GM21717 (cell line): ENCODE data around the gene CUEDC1.
"Not testable (repeated sequence)": the region's sequence is repeated elsewhere in the genome, so short reads cannot be mapped to it uniquely, and the experiment has no call there.

Experiments used
- ATAC-seq: cut with Tn5 transposase; IDR thresholded peaks from one replicate; pipeline ENCODE4 v1.9.1; 2021; ENCODE audit warnings: mild to moderate bottlenecking, moderate library complexity; ENCODE audit not compliant: unreplicated experiment

CUEDC1 gene

GRCh38 chr17:57941384-57942370, 13.5 kb downstream of the CUEDC1 start:
- ATAC-seq, result no peak

DNA sequence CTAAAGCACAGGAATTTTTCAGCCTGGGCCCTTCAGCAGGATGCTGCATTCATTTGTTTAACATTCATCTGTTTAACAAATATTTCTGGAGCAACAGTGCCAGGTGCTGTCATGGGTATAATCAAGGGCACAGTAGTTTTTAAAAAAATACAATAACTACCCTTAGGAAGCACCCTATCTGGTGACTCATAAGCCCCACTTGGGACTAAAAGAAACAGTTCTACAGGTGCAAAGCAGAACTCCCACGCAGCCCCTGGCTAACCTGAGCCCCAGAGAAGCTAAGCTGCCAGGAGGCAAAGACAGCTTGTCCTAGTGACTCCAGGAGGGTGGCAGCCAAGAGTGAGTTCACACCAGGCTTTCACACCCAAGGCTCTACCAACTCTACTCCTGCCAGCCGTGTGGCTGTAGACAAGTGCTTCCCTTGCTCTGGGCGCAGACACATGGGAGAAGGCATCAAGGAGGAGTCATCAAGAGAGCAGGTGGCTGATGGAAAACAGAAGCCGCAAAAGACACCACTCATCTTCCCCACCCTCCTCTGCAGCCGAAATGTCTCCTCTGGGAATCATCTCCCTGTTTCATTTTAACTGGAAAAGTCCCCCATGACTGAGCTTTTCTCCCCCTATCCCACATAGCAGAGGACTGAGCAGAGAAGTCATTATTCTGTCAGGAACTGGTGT, 14.4 kb downstream of the CUEDC1 start:
- no peak for ATAC-seq

- ATAC-seq, result no peak
Observed at GRCh38 chr17:57940231-57940630, 15.0 kb downstream of the CUEDC1 start.

- peak; percentile 60 for ATAC-seq
Observed at GRCh38 chr17:57939797-57940196, 15.4 kb downstream of the CUEDC1 start.

- ATAC-seq, result no peak
Observed at GRCh38 chr17:57938061-57938502, 17.1 kb downstream of the CUEDC1 start.

GRCh38 chr17:57937492-57937891, 17.7 kb downstream of the CUEDC1 start:
- ATAC-seq, result no peak

GRCh38 chr17:57935833-57936807, 19.1 kb downstream of the CUEDC1 start:
- no peak for ATAC-seq

DNA sequence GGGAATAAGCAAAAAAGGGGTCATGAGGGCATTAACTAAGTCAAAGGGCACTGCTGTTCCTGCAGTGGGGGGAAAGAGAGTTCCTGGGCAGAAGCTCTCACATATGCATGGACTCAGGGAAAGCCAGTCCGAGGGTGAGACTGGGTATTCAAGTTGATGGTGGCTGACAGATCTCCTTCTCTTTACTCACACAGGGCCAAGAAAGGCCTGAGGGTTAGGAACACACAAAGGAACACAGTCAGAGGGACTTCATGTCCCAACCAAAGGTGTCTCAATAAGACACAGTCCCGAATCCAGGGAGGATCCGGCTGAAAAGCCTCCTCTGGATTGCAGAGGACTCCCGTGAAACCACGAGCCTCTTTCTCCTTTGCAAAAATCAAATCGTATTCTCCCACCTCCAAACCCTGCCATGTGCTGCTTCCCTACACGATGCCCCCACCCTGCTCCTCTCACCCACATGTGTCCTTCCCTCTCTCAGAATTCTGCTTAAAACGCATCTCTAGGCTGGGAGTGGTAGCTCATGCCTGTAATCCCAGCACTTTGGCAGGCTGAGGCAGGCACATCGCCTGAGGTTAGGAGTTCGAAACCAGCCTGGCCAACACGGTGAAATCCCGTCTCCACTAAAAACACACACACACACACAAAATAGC, 23.6 kb downstream of the CUEDC1 start:
- no peak for ATAC-seq

DNA sequence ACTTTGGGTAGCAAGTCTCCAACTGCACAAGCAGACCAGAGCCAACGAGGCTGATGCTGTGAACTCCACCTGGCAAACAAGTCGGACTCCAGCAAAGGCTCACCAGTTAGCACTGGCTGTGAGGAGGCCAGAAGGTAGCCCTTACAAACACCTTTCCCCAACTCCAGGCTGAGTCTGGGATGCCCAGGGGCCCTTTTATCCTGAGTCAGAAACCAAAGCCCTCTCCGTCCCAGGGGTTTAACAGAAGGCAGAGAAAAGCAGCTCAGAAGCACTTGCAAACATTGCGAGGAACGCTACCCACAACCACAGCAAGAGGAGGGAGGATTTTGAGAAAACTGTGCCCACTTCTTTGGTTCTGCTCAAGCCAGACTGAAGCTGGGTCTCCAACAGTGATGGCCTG, 25.0 kb downstream of the CUEDC1 start:
- no peak for ATAC-seq

DNA sequence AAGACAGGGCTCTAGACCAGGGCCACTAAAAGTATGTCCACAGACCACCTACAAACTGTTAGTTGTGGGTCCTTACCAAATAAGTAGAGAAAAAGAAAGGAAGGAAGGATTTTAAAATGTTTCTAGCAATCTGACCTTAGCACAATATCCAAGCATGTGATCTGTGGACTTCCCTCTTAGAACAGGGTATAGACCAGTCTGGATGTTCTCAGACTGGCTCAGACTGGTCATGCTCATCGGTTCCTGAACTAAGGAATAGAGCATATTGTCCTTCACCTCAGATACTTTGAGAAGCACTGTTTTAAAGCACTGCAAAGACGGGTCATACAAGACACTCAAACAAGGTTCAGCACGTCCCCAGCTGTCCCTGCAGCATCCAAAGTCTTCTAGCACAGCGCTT, 25.8 kb downstream of the CUEDC1 start:
- no peak for ATAC-seq

DNA sequence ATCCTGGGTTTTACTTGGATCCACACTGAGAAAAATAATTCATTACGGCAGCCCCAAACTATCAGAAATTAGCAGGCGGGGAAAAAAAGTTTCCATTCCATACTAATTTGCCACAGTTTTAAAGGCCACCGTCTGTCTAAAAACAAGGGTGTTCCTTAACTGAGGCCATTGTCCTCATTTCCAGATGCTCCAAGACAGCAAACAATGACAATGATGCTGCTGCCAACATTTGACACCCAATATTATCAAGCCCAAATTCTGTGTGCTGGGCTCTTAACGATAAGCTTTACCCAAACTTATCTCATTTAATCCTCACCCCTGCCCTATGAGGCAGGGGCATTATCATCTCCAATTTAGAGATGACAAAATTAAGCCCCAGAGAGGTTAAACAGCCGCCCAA, 26.3 kb downstream of the CUEDC1 start:
- ATAC-seq, result no peak

GRCh38 chr17:57927048-57927723, 28.0 kb downstream of the CUEDC1 start:
- no peak for ATAC-seq

GRCh38 chr17:57926723-57927047, 28.5 kb downstream of the CUEDC1 start:
- ATAC-seq, result no peak

DNA sequence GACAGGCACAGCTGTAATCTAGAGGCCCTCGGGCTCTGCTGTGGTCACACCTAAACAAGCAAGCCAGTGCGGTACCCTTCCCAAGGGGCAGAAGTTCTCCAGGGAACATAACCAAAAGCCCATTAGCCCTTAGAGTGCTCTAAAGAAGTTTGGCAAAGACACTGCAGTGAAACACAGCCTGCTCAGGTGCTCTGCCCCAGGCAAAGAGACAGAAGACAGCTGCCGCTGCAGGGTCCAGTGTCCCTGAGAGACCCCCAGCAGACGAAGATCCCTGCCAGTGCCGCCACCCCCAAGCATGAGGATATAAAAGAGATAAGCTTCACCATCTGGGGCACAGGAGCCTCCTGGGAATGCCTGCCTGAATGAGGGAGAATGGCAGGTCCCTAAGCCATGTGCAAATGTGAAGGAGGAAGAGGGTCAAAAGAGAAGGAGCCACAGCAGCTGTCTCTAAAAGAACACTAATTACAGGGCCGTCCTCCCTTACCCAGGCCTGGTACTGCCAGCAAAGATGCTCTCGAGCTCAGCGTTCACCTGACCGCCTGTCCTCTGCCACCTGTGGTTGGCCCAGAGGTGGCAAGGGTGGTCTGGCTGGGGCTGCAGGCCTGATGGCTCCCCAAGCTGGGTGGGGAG, 29.7 kb downstream of the CUEDC1 start:
- no peak for ATAC-seq

DNA sequence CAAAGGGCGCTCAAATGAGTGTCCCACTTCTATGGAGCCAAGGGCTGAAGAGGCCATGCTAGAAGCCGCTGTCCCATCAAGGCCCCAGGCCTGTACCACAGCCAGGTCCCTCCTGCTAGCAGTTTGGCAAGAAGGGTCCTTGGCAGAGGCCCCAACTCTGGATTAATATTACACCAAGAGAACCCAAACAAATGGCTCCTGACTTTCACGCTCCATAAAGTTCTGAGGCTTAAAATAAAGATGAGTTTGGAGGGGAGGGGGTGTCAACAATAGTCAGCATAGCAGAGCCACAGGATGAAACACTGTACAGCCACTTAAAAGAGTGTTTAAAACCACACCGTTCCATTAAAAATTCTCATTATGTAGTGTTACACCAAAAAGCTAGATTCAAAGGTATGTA, 30.5 kb downstream of the CUEDC1 start:
- ATAC-seq, result no peak

GRCh38 chr17:57923182-57923872, 31.9 kb downstream of the CUEDC1 start:
- no peak for ATAC-seq

DNA sequence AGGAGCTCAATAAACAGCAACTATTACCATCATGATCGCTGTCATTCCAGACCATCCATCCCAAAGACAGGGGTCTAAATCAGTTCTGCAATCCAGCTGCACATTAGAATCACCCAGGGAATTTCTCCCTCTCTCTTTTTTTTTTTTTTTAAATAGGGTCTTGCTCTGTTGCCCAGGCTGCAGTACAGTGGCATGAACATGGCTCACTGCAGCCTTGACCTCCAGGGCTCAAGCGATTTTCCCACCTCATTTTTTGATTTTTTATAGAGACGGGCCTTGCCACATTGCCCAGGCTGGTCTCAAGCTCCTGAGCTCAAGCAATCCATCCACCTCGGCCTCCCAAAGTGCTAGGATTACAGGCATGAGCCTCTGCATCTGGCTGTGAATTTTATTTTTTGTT, 32.5 kb downstream of the CUEDC1 start:
- ATAC-seq, result not testable (repeated sequence)

DNA sequence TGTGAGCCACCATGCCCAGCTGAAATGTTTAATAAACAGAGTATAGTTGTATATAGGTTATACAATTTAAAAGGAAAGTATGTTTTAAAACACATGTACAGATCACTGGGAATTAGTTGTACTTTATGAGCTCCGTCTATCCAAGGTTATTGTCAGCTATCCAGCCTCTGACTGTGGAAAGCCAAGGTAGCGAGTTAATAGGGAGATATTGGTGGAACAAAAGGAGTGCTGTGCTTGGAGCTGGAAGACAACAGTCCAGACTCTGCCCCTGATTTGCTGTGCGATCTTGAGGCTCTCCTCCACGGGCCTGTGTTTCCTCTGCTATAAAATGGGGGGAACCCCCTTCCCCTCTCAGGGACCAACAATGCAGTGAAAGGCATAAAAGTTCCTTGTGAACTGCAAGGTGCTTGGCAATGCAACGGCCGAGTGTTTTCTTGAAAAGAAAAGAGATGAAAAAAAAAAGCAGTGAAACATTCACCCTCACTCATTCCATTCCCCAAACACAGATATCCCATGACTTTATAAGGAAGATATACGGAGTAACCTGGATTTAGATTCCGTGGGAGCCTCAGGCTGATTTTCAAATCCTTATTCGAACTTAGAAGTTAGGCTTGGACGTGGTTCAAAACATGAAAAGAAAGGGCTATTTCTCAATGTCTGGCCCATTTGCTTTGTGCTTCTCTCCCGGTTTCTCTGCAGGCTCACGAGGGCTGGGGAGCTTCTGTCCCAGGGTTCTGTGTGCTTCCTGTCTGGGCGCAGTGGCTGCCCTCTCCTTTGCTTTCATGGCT, 34.1 kb downstream of the CUEDC1 start:
- ATAC-seq, result no peak
